BLaER1 (cell line): ENCODE measurements around the gene SUPT20H.

ENCODE experiments used
- H3K27ac ChIP-seq: shearing (Covaris generic); formaldehyde crosslinking; 2 replicates; pipeline ENCODE4 v1.8.1; 2022
- H3K27me3 ChIP-seq: shearing (Covaris generic); formaldehyde crosslinking; 2 replicates; pipeline ENCODE4 v1.8.1; 2022
- H3K36me3 ChIP-seq: shearing (Covaris generic); formaldehyde crosslinking; 2 replicates; pipeline ENCODE4 v1.8.1; 2022
- H3K4me1 ChIP-seq: shearing (Covaris generic); formaldehyde crosslinking; 2 replicates; pipeline ENCODE4 v1.8.1; 2022
- H3K4me2 ChIP-seq: shearing (Covaris generic); formaldehyde crosslinking; 2 replicates; pipeline ENCODE4 v1.8.1; 2022
- H3K4me3 ChIP-seq: shearing (Covaris generic); formaldehyde crosslinking; 2 replicates; pipeline ENCODE4 v1.8.1; 2022
- H3K9ac ChIP-seq: shearing (Covaris generic); formaldehyde crosslinking; 2 replicates; pipeline ENCODE4 v1.8.1; 2022
- H3K9me3 ChIP-seq: shearing (Covaris generic); formaldehyde crosslinking; 2 replicates; pipeline ENCODE4 v1.8.1; 2022
- H4K20me1 ChIP-seq: shearing (Covaris generic); formaldehyde crosslinking; 2 replicates; pipeline ENCODE4 v1.8.1; 2022
- Cebpa-rat ChIP-seq: shearing (Covaris generic); IDR thresholded peaks from 2 replicates; pipeline ENCODE4 v1.8.1; 2022

The SUPT20H gene

DNA sequence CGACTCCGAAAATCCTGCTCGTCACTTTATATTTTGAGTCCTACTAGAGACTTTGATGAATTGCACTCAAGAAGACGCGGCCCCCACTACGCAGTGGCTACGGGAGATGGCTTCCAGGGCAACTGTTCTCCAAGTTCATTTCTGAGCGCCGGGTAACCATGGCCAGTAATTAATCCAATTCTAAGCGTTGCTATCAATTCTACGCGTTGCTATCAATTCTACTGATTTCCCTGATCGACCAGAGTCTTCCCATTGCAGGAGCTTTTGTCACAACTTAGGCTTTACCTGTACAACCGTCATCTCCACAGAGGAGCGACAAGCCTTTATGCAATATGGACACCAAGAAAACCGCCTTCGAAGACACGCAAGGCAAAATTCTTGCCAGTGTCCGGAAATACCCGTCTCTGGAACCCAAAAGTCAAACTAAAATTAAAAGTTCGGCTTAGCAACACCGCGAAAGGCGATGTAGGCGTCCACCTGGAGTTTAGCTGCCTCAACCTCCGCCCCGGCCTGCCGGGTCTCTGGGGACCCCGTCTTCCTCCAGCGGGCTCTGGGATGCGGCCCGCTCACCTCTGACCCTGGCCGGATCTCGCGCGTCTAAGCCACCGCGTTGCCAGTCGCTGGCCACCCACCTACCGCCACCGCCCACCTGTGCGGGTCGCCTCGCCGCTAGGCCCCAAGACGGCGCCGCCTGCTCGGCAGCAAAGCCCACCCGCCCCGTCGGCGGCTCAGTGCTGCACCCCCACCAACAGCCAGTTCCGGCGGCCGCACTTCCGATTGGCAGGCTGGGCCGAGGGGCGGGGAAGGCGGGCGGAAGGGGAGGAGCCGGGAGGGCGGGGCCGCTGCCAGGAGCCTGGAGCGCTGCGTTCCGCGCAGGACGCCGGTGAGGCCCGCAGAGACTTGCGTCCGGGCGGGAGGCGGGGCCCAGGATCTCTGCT, at the start of gene SUPT20H:
SUPT20H (minus strand) TSS at position 779 of the 938 bp plus-strand sequence. CDS start 8,198 bp downstream, outside the sequence.
- H3K4me1 ChIP-seq = peaks cover 19% of the 10 kb centered on the region
- H3K4me2 ChIP-seq = peak within 1 kb of the TSS; percentile 85
- H3K9me3 ChIP-seq = peaks cover 9% of the 10 kb centered on the region; the same call in 1 of the 2 replicates
- H3K27ac ChIP-seq = peak within 1 kb of the TSS; percentile 96
- H3K4me3 ChIP-seq = peak within 1 kb of the TSS; percentile 89
- H3K9ac ChIP-seq = peak within 1 kb of the TSS; percentile 95
- H3K36me3 ChIP-seq = peaks cover 13% of the 10 kb centered on the region
- H4K20me1 ChIP-seq = peaks cover 8% of the 10 kb centered on the region; the same call in 1 of the 2 replicates
- no peaks in the 10 kb centered on the region for H3K27me3 ChIP-seq
- TF ChIP-seq Cebpa-rat = no peak

DNA sequence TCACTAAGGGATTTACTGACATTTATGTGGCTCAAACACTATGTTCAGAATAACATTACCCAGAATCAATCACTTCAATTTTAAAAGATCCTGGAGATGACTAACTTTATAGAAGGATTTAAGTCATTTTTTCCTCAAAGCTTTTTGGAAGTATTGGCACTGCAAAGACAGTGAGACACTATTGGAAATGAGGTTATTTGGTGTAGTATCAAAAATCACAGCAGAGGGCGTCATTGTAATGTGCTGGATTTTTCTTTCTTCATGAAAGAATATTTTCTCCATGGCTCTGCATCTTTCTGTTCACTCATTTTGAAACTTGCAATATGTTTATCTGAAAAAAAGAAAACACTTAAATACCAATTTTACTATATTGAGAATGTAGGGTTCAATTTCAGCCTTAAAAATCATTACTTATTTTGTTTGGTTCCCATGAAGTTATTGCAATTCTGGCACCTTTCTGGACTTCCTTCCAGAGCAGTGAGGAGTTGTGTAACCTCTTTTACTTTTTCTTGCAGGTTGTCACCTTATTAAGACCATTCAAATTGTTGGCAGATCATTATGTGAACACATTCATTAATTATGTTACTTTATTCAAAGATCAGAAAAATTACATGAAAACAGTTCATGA, 49.7 kb upstream of the SUPT20H start:
- no peak overlapping the region for H3K4me2 ChIP-seq
- H3K27me3 ChIP-seq = no peaks in the 10 kb centered on the region
- H3K4me1 ChIP-seq = no peaks in the 10 kb centered on the region
- no peak overlapping the region for H3K4me3 ChIP-seq
- H3K36me3 ChIP-seq = no peaks in the 10 kb centered on the region
- peaks cover 7% of the 10 kb centered on the region; the same call in 1 of the 2 replicates for H3K9me3 ChIP-seq
- H3K27ac ChIP-seq = no peak overlapping the region
- H3K9ac ChIP-seq = no peak overlapping the region
- no peaks in the 10 kb centered on the region for H4K20me1 ChIP-seq
- no peak for TF ChIP-seq Cebpa-rat

DNA sequence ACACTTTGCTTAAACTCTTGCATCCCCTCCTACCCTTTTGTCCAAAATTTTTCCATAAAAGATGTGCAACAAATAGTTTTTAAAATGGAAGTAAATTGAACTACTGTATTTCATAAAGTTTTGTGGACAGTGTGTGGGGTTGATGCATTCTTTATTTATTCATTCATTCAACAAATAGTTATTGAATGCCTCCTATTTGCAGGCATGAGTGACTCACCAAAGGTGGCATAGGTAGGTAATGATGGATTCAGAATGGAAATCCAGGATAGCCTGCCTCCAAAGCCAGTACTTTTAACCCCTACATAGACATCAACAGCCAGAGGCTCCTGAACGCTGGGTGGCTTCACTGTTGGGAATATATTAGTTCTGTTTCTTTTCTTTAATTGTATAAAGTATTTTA, 48.4 kb upstream of the SUPT20H start:
- no peaks in the 10 kb centered on the region for H3K27me3 ChIP-seq
- TF ChIP-seq Cebpa-rat = no peak
- H3K4me3 ChIP-seq = no peak overlapping the region
- no peak overlapping the region for H3K4me2 ChIP-seq
- no peaks in the 10 kb centered on the region for H3K36me3 ChIP-seq
- no peaks in the 10 kb centered on the region for H3K4me1 ChIP-seq
- no peak overlapping the region for H3K9ac ChIP-seq
- no peaks in the 10 kb centered on the region for H4K20me1 ChIP-seq
- H3K9me3 ChIP-seq = peaks cover 7% of the 10 kb centered on the region; the same call in 1 of the 2 replicates
- no peak overlapping the region for H3K27ac ChIP-seq

- no peaks in the 10 kb centered on the region for H3K4me1 ChIP-seq
- H4K20me1 ChIP-seq = no peaks in the 10 kb centered on the region
- H3K27ac ChIP-seq = no peak overlapping the region
- H3K9me3 ChIP-seq = peaks cover 7% of the 10 kb centered on the region; the same call in 1 of the 2 replicates
- H3K9ac ChIP-seq = no peak overlapping the region
- no peaks in the 10 kb centered on the region for H3K36me3 ChIP-seq
- TF ChIP-seq Cebpa-rat = no peak
- H3K4me2 ChIP-seq = no peak overlapping the region
- H3K27me3 ChIP-seq = no peaks in the 10 kb centered on the region
- H3K4me3 ChIP-seq = no peak overlapping the region
Observed at GRCh38 chr13:37107456-37107855, 48.0 kb upstream of the SUPT20H start.

DNA sequence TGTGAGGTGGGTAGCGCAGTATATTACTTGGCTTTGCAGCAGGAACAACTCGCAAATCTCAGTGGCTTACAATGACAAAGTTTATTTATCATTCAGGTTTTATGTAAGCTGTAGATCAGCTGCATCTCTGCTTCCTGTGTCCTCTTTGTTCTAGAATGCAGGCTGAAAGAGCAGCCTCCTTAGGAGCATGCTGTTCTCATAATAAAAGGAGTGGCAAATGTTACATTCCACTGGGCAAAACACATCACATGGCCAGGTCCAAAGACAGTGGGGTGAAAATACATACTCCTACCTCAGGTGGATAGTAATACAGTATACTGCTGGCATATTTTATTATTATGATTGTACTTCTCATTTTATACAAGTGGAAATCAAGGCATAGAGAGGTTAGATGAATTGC, 47.2 kb upstream of the SUPT20H start:
- H3K4me3 ChIP-seq = no peak overlapping the region
- peaks cover 7% of the 10 kb centered on the region; the same call in 1 of the 2 replicates for H3K9me3 ChIP-seq
- no peaks in the 10 kb centered on the region for H4K20me1 ChIP-seq
- H3K27ac ChIP-seq = no peak overlapping the region
- H3K36me3 ChIP-seq = no peaks in the 10 kb centered on the region
- no peaks in the 10 kb centered on the region for H3K27me3 ChIP-seq
- H3K4me2 ChIP-seq = no peak overlapping the region
- no peak for TF ChIP-seq Cebpa-rat
- H3K9ac ChIP-seq = no peak overlapping the region
- no peaks in the 10 kb centered on the region for H3K4me1 ChIP-seq

DNA sequence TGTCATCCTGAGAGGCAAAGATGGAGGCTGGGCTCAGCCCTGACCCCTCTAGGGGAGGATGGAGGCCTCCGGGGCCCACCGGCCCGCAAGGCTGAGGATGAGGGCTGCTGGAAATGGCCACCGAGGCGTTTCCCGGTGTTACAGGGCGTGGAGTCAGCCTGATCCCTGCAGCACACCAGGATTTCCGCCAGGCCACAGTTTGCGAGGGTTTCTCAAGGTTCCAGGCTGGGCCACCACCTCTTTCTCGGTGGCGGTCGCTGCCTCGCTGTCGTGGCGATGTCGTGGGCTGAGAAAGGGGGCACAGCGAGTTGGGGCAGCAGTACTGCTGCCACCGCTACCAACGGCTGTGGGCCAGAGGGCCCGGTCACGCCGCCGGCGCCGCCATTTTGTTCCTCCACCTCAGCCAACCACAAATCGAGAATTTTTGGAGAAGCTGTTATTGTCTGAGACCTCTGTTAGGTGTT, 45.8 kb upstream of the SUPT20H start, which contains the start of gene CSNK1A1L:
CSNK1A1L (minus strand) TSS at position 414 of the 464 bp plus-strand sequence; CDS start at position 6, 408 bp downstream.
- peaks cover 7% of the 10 kb centered on the region; the same call in 1 of the 2 replicates for H3K9me3 ChIP-seq
- TF ChIP-seq Cebpa-rat = no peak
- no peak within 1 kb of the TSS for H3K4me3 ChIP-seq
- H3K36me3 ChIP-seq = no peaks in the 10 kb centered on the region
- no peak within 1 kb of the TSS for H3K27ac ChIP-seq
- no peaks in the 10 kb centered on the region for H3K4me1 ChIP-seq
- no peaks in the 10 kb centered on the region for H4K20me1 ChIP-seq
- no peak within 1 kb of the TSS for H3K9ac ChIP-seq
- no peak within 1 kb of the TSS for H3K4me2 ChIP-seq
- no peaks in the 10 kb centered on the region for H3K27me3 ChIP-seq

DNA sequence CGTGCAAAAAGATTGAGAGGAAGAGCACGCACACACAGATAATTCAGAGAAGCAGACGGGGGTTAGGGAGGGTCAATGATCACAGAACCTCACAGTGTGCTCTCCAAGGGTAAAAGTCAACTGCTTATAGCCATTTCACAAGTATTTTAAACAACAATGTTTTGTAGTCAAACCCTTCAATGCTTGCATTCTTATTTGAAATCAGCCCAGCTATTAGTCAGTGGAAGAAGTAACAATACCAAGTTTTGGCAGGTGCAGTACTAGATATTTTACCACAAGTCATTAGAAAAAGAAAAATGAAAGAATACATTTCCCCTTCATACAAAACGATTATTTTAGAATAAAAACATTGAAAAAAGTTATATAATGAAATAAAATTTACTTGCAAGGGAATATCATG, 43.4 kb upstream of the SUPT20H start:
- peaks cover 7% of the 10 kb centered on the region; the same call in 1 of the 2 replicates for H3K9me3 ChIP-seq

DNA sequence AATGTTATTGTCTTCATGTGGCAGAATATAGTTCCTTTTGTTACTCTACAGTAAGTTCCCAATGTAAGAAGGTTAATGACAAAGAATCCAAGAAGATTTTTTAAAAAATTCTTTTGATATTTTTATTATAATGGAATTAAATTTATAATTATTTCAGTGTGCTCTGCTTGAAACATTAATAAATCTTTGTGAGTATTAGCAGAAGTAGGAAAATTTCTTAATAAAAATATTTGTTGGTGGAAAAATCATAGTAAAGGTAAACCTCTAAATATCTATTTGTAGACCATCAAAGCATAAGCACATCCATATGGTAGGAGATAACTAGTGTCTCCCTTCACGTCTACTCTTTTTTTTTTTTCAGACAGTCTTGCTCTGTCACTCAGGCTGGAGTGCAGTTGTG, 41.7 kb upstream of the SUPT20H start:
- no peaks in the 10 kb centered on the region for H4K20me1 ChIP-seq
- H3K27ac ChIP-seq = no peak overlapping the region
- no peak overlapping the region for H3K4me2 ChIP-seq
- H3K4me3 ChIP-seq = no peak overlapping the region
- no peak for TF ChIP-seq Cebpa-rat
- peaks cover 7% of the 10 kb centered on the region; the same call in 1 of the 2 replicates for H3K9me3 ChIP-seq
- no peaks in the 10 kb centered on the region for H3K36me3 ChIP-seq
- no peak overlapping the region for H3K9ac ChIP-seq
- H3K4me1 ChIP-seq = no peaks in the 10 kb centered on the region
- H3K27me3 ChIP-seq = no peaks in the 10 kb centered on the region

More for the DNA sequence above, 43.4 kb upstream of the SUPT20H start:
- H3K27ac ChIP-seq = no peak overlapping the region
- no peak overlapping the region for H3K4me3 ChIP-seq
- H3K4me2 ChIP-seq = no peak overlapping the region
- TF ChIP-seq Cebpa-rat = no peak
- no peaks in the 10 kb centered on the region for H4K20me1 ChIP-seq
- no peaks in the 10 kb centered on the region for H3K27me3 ChIP-seq
- no peaks in the 10 kb centered on the region for H3K36me3 ChIP-seq
- H3K4me1 ChIP-seq = no peaks in the 10 kb centered on the region
- no peak overlapping the region for H3K9ac ChIP-seq

- H4K20me1 ChIP-seq = no peaks in the 10 kb centered on the region
- H3K9ac ChIP-seq = no peak overlapping the region
- H3K4me1 ChIP-seq = no peaks in the 10 kb centered on the region
- no peak overlapping the region for H3K27ac ChIP-seq
- H3K4me3 ChIP-seq = no peak overlapping the region
- H3K4me2 ChIP-seq = no peak overlapping the region
- peaks cover 7% of the 10 kb centered on the region; the same call in 1 of the 2 replicates for H3K9me3 ChIP-seq
- TF ChIP-seq Cebpa-rat = no peak
- no peaks in the 10 kb centered on the region for H3K36me3 ChIP-seq
- H3K27me3 ChIP-seq = no peaks in the 10 kb centered on the region
Observed at GRCh38 chr13:37100731-37101130, 41.2 kb upstream of the SUPT20H start.
